KMS-11 (cell line): ENCODE results near the gene DHRS13.

Experiments
- H2AFZ ChIP-seq: fragments of 200-600 bp; sonication (generic); 2 replicates; pipeline ENCODE4 v1.6.1; 2016; ENCODE audit warnings: antibody characterized with exemption, mixed run types, low read depth
- H3K27ac ChIP-seq: fragments of 200-600 bp; sonication (generic); 2 replicates; pipeline ENCODE4 v1.6.1; 2016; ENCODE audit warnings: mild to moderate bottlenecking, mixed run types
- H3K27me3 ChIP-seq: fragments of 200-600 bp; sonication (generic); 2 replicates; pipeline ENCODE4 v1.6.1; 2017; ENCODE audit warnings: mild to moderate bottlenecking, low read depth, mixed run types, moderate library complexity; ENCODE audit not compliant: insufficient read depth
- H3K36me3 ChIP-seq: fragments of 200-600 bp; sonication (generic); 2 replicates; pipeline ENCODE4 v1.6.1; 2017; ENCODE audit warnings: mild to moderate bottlenecking, mixed run types; ENCODE audit not compliant: insufficient read depth
- H3K4me1 ChIP-seq: fragments of 200-600 bp; sonication (generic); 2 replicates; pipeline ENCODE4 v1.6.1; 2016; ENCODE audit warnings: mild to moderate bottlenecking, low read depth, mixed run types; ENCODE audit not compliant: poor library complexity, severe bottlenecking
- H3K4me2 ChIP-seq: fragments of 200-600 bp; sonication (generic); 2 replicates; pipeline ENCODE4 v1.7.0; 2016; ENCODE audit warnings: mild to moderate bottlenecking, mixed run types
- H3K4me3 ChIP-seq: fragments of 200-600 bp; sonication (generic); IDR thresholded peaks from 2 replicates; pipeline ENCODE4 v1.6.1; 2017; ENCODE audit warnings: low read depth, low read length, mixed read lengths; ENCODE audit not compliant: insufficient read depth
- H3K79me2 ChIP-seq: fragments of 200-600 bp; sonication (generic); 2 replicates; pipeline ENCODE4 v1.6.1; 2016; ENCODE audit warnings: low read depth, mixed run types; ENCODE audit not compliant: insufficient read depth
- H3K9ac ChIP-seq: fragments of 200-600 bp; sonication (generic); 2 replicates; pipeline ENCODE4 v1.6.1; 2016; ENCODE audit warnings: mild to moderate bottlenecking, mixed run types
- H4K20me1 ChIP-seq: fragments of 200-600 bp; sonication (generic); 2 replicates; pipeline ENCODE4 v1.6.1; 2016; ENCODE audit warnings: mild to moderate bottlenecking, mixed run types; ENCODE audit not compliant: insufficient read depth
- TF ChIP-seq, protein P1 (sequence below): fragments of 200-600 bp; sonication (generic); conservative IDR thresholded peaks from 2 replicates; pipeline ENCODE4 v1.6.1; 2017; ENCODE audit warnings: low read depth, mild to moderate bottlenecking, antibody characterized with exemption, low read length, moderate library complexity, mixed read lengths

DHRS13 gene

DNA sequence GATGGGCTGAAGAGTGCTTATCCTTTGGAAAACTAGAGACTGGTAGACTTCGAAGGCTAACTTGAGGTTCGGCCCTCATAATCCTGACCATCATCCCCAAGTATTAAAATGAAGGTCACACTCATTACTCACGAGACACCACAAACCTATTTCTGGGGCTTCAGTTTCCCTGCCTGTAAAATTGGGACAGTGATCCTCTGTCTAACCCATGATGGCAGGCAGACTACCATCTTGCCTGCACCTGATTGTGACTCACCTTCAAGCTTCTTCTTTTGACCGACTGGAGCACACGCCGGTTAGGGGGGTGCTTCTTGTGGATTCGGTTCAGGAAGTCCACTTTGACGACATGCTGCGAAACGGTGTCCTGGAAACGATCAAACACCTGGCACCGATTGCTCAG is 14.2 kb upstream of the DHRS13 start:
- no peak overlapping the region; the same call in 1 of the 2 replicates for H3K27ac ChIP-seq
- TF ChIP-seq, protein P1, sequence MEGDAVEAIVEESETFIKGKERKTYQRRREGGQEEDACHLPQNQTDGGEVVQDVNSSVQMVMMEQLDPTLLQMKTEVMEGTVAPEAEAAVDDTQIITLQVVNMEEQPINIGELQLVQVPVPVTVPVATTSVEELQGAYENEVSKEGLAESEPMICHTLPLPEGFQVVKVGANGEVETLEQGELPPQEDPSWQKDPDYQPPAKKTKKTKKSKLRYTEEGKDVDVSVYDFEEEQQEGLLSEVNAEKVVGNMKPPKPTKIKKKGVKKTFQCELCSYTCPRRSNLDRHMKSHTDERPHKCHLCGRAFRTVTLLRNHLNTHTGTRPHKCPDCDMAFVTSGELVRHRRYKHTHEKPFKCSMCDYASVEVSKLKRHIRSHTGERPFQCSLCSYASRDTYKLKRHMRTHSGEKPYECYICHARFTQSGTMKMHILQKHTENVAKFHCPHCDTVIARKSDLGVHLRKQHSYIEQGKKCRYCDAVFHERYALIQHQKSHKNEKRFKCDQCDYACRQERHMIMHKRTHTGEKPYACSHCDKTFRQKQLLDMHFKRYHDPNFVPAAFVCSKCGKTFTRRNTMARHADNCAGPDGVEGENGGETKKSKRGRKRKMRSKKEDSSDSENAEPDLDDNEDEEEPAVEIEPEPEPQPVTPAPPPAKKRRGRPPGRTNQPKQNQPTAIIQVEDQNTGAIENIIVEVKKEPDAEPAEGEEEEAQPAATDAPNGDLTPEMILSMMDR, result no peak

GRCh38 chr17:28916302-28916934 is 13.5 kb upstream of the DHRS13 start:
- Histone ChIP-seq H3K27ac (no peak overlapping the region; the same call in 1 of the 2 replicates), H3K79me2 (no peaks in the 10 kb centered on the region), H3K4me3 (no peak overlapping the region), H3K9ac (no peak overlapping the region), H3K4me2 (no peak overlapping the region), H3K4me1 (peaks cover 8% of the 10 kb centered on the region), H3K27me3 (no peaks in the 10 kb centered on the region), H4K20me1 (peaks cover 5% of the 10 kb centered on the region; the same call in 1 of the 2 replicates), H2AFZ (no peak overlapping the region), H3K36me3 (peaks cover 27% of the 10 kb centered on the region; the same call in 1 of the 2 replicates)
- TF ChIP-seq, protein P1, result peak; percentile 90

More for the DNA sequence above, 14.2 kb upstream of the DHRS13 start:
- no peak overlapping the region for H3K9ac ChIP-seq
- no peak overlapping the region for H2AFZ ChIP-seq
- no peaks in the 10 kb centered on the region for H3K27me3 ChIP-seq
- H3K4me1 ChIP-seq, result peaks cover 8% of the 10 kb centered on the region
- peaks cover 27% of the 10 kb centered on the region; the same call in 1 of the 2 replicates for H3K36me3 ChIP-seq
- no peak overlapping the region for H3K4me2 ChIP-seq
- H3K79me2 ChIP-seq, result no peaks in the 10 kb centered on the region
- H4K20me1 ChIP-seq, result peaks cover 5% of the 10 kb centered on the region; the same call in 1 of the 2 replicates
- H3K4me3 ChIP-seq, result no peak overlapping the region

- TF ChIP-seq, protein P1, result no peak
- peaks cover 22% of the 10 kb centered on the region; the same call in 1 of the 2 replicates for H3K36me3 ChIP-seq
- H3K79me2 ChIP-seq, result no peaks in the 10 kb centered on the region
- no peak overlapping the region for H3K4me2 ChIP-seq
- H2AFZ ChIP-seq, result no peak overlapping the region
- H4K20me1 ChIP-seq, result no peaks in the 10 kb centered on the region
- H3K4me1 ChIP-seq, result peaks cover 8% of the 10 kb centered on the region
- no peak overlapping the region for H3K27ac ChIP-seq
- no peaks in the 10 kb centered on the region for H3K27me3 ChIP-seq
- H3K4me3 ChIP-seq, result no peak overlapping the region
- H3K9ac ChIP-seq, result no peak overlapping the region
Measured at GRCh38 chr17:28912938-28913333, 10.1 kb upstream of the DHRS13 start.

DNA sequence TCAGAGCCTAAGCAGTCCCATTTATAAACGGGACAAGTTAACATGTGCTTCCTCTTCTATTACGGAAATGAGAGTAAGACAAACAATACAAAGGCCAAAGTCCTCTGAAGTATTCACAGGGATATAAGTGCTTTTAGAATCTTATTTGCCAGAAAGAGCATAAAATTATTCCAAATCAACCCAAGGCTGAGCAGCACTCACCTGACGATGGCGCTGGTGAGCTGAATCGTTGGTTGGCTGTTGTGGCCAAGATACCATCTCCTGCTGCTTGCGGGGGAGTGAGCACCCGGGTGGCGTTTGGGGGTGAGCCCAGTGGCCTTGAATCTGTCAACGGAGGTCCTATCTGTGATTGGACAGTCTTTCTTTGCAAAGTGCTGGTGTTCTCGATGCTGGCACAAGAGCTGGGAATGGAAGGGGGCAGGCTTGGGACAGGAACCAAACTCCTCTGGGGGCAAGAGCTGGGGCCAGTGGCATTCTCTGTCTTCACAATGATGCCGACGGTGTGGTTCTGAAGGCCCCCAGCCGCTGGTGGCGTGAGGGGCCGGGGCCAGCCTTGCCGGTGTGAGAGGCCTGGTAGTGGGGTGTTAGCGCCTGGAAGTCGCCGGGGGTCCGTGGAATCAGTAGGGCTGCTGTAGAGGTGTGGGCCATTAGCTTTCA is 9.5 kb upstream of the DHRS13 start:
- Histone ChIP-seq H3K4me3 (no peak overlapping the region), H3K36me3 (peaks cover 22% of the 10 kb centered on the region; the same call in 1 of the 2 replicates), H4K20me1 (no peaks in the 10 kb centered on the region), H3K79me2 (no peaks in the 10 kb centered on the region), H3K27ac (no peak overlapping the region), H3K27me3 (no peaks in the 10 kb centered on the region), H3K4me1 (peaks cover 8% of the 10 kb centered on the region), H3K9ac (no peak overlapping the region), H3K4me2 (no peak overlapping the region), H2AFZ (no peak overlapping the region)
- TF ChIP-seq, protein P1, result peak; percentile 43
